Activated B cell treated with CpG ODN at 0.5 μM for 24 hours (primary cell): ENCODE data around the gene PPP1R1A. TPM values are rescaled to one million over a fixed set of nuclear protein-coding genes. Genes with fewer than 3 reads are reported as not detected.

Experiments used
- ATAC-seq: fragments of 200-7000 bp; cut with Tn5 transposase; one replicate; pipeline ENCODE4 v1.10.0; 2021; ENCODE audit warnings: low read depth, mild to moderate bottlenecking, moderate library complexity
- CTCF ChIA-PET: fragments of 350-600 bp; sonication (Branson Sonifier 250); formaldehyde crosslinking; loops from one replicate; lab custom pipeline; 2021; ENCODE audit warnings: antibody characterized with exemption; lab: Charles Lee
- POLR2A ChIA-PET: fragments of 350-600 bp; sonication (Branson Sonifier 250); formaldehyde crosslinking; loops from one replicate; lab custom pipeline; 2021; ENCODE audit warnings: antibody characterized with exemption; lab: Charles Lee
- DNase-seq: peaks from one replicate; pipeline ENCODE4 v3.0.0; 2022
- H3K27ac Mint-ChIP-seq: one replicate; pipeline ENCODE4 v1.8.0; 2020; ENCODE audit warnings: mixed read lengths
- H3K27me3 Mint-ChIP-seq: one replicate; pipeline ENCODE4 v1.8.0; 2021; ENCODE audit warnings: mixed read lengths
- H3K36me3 Mint-ChIP-seq: one replicate; pipeline ENCODE4 v1.8.0; 2021; ENCODE audit warnings: low read depth, mixed read lengths
- H3K4me1 Mint-ChIP-seq: one replicate; pipeline ENCODE4 v1.8.0; 2021; ENCODE audit warnings: mixed read lengths
- H3K4me3 Mint-ChIP-seq: one replicate; pipeline ENCODE4 v1.8.0; 2020; ENCODE audit warnings: mild to moderate bottlenecking, mixed read lengths
- H3K9me3 Mint-ChIP-seq: one replicate; pipeline ENCODE4 v1.8.0; 2020; ENCODE audit warnings: mixed read lengths
- intact Hi-C: fragments of 100-400 bp; cut with micrococcal nuclease; formaldehyde crosslinking; loops from one replicate; pipeline ENCODE4 v1.15.1; 2024
- total RNA-seq: library from RNA; stranded (reverse); gene quantifications from 2 replicates; pipeline ENCODE4 v1.2.3, GENCODE V29; 2022
- TF ChIP-seq, protein P1 (sequence below): fragments of 200-600 bp; IDR thresholded peaks from one replicate; pipeline ENCODE4 v1.8.0; 2022; ENCODE audit warnings: antibody characterized with exemption, mild to moderate bottlenecking

Gene PPP1R1A, protein sequence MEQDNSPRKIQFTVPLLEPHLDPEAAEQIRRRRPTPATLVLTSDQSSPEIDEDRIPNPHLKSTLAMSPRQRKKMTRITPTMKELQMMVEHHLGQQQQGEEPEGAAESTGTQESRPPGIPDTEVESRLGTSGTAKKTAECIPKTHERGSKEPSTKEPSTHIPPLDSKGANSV
- total RNA-seq = not detected in 2 replicates

DNA sequence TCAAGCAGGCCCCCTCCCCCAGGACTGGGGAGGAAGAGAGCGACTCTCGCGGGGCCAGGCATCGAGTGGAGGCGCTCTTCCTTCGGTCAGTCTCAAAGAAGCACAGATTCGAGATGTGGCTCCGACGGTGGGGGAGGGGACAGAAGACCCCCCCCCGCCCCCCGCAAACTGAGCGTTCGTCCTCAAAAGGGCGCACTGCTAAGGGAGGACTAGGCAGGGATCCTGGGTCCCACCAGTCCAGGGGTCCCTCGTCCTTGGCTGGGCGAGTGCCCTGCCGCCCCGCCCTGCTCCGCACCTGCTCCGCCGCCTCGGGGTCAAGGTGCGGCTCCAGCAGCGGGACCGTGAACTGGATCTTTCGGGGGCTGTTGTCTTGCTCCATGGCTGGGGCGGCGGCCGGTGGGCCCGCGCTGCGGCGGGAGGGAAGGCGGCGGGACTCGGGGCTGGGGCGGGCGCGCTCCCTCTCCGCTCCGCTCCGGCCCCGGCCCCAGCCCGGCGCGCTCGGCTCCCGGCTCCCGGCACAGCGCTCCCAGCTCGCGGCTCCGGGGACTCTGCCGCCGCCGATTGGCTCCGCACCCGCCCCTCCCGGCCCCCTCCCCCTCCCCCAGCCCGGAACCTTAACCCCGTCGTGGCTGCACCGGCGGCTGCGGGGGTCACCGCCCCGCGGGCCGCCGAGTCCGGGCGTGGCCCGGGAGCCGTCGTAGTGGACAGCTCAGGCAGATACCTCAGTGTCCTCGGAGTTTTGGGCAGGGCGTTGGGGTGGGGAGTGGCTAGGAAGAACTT is at the start of gene PPP1R1A:
TSS of gene PPP1R1A (minus strand) at position 550 of the 780 bp plus-strand sequence. CDS start at position 379, 171 bp downstream.
- H3K27me3 Mint-ChIP-seq = peaks cover 72% of the 10 kb centered on the region
- DNase-seq = no peak
- H3K27ac Mint-ChIP-seq = no peak within 1 kb of the TSS
- CTCF ChIA-PET = no interaction called here
- no peaks in the 10 kb centered on the region for H3K9me3 Mint-ChIP-seq
- peak within 1 kb of the TSS; percentile 6 for H3K4me3 Mint-ChIP-seq
- TF ChIP-seq, protein P1, sequence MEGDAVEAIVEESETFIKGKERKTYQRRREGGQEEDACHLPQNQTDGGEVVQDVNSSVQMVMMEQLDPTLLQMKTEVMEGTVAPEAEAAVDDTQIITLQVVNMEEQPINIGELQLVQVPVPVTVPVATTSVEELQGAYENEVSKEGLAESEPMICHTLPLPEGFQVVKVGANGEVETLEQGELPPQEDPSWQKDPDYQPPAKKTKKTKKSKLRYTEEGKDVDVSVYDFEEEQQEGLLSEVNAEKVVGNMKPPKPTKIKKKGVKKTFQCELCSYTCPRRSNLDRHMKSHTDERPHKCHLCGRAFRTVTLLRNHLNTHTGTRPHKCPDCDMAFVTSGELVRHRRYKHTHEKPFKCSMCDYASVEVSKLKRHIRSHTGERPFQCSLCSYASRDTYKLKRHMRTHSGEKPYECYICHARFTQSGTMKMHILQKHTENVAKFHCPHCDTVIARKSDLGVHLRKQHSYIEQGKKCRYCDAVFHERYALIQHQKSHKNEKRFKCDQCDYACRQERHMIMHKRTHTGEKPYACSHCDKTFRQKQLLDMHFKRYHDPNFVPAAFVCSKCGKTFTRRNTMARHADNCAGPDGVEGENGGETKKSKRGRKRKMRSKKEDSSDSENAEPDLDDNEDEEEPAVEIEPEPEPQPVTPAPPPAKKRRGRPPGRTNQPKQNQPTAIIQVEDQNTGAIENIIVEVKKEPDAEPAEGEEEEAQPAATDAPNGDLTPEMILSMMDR = no peak
- H3K36me3 Mint-ChIP-seq = no peaks in the 10 kb centered on the region
- intact Hi-C loops = no loop called here
- no peak for ATAC-seq
- peaks cover 7% of the 10 kb centered on the region for H3K4me1 Mint-ChIP-seq
- POLR2A ChIA-PET = no interaction called here

DNA sequence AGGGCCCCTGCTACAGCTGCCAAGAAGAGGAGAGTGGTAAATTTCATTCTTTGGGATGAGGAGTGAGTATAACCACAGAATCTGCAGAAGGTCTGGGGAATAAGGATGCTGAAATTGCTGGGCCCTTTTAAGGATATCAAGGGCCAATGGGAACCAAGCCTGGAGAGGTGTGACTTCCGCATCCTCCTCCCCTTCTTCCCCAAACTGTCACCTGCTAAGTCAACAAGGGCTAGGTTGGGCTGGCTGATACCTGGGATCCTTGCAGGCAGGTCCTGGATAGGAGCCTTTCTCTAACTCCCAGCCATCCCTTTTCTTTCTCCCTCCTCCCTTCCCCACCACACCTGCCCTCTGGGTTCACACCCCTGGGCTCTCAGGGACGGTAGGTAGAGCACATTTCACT is 46.3 kb upstream of the PPP1R1A start, which contains the start of gene LACRT:
TSS of gene LACRT (minus strand) at position 101 of the 400 bp plus-strand sequence. CDS start at position 47, 54 bp downstream.
- Mint-ChIP-seq H3K4me1 (no peaks in the 10 kb centered on the region), H3K27ac (no peak within 1 kb of the TSS), H3K4me3 (no peak within 1 kb of the TSS), H3K9me3 (no peaks in the 10 kb centered on the region), H3K27me3 (peaks cover 18% of the 10 kb centered on the region), H3K36me3 (no peaks in the 10 kb centered on the region)
- intact Hi-C loops = no loop called here
- TF ChIP-seq, protein P1 = no peak
- ATAC-seq (no peak), DNase-seq (no peak)
- POLR2A ChIA-PET = no interaction called here
- CTCF ChIA-PET = no interaction called here

DNA sequence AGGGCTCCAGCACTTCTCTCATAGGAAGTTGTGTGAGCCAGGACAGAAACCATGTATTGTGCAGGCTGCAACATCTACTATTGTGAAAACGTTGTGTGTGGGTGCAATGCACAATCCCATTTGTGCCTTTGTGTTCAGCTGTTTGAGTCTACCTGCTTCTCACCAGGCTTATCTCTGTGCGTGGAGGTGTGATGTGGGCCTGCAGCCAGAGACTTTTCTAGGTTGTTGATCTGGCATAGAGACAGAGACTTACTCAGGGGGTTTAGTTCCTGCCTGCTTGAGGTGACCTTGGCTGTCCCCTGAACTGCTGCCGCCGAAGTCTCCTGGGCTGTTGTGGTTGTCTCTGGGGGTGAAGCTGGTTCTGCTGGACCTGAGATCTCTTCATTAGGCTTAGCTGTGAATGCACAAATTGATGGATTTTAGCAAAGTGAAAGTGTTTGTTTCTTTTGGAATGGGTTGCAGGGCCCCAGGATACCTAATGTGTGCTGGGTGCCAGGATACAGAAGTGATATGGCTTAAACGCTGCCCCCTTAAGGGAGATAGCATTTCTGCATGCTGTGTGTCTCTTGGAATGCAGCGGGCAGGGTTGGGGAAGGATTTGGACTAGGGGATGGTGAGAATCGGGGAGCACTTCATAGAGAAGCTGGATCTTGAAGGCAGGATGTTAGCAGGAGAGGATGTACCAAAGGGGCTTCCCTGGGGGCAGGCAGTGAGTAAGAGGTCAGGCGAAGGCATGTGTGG is 43.7 kb upstream of the PPP1R1A start:
- CTCF ChIA-PET = no interaction called here
- no peak for DNase-seq

DNA sequence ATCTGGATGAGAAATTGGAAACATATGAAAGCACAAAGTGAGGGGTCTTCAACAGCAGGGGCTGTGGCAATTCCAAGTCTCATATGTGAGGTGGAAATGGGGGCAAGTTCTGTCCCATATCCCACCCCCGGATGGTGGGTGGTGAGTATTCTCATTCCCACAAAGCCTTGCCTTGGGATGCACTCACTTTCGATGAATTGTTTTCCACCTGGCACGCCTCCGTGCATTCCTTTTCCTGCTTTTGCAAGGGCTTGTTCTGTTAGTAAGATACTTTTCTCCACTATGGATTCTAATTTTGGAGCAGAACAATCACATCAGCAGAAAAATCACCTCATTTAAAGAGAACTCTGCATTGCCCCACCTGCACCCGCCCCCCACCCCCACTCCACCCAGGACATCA is 43.1 kb upstream of the PPP1R1A start:
- POLR2A ChIA-PET = no interaction called here
- CTCF ChIA-PET = no interaction called here
- intact Hi-C loops = no loop called here

More for the DNA sequence above, 43.7 kb upstream of the PPP1R1A start:
- Mint-ChIP-seq H3K27me3 (peaks cover 28% of the 10 kb centered on the region), H3K9me3 (peaks cover 7% of the 10 kb centered on the region), H3K4me3 (no peak overlapping the region), H3K36me3 (no peaks in the 10 kb centered on the region), H3K27ac (no peak overlapping the region), H3K4me1 (no peaks in the 10 kb centered on the region)
- ATAC-seq = no peak
- TF ChIP-seq, protein P1 = no peak
- POLR2A ChIA-PET = no interaction called here
- intact Hi-C loops = no loop called here

More for the DNA sequence above, 43.1 kb upstream of the PPP1R1A start:
- peaks cover 34% of the 10 kb centered on the region for H3K27me3 Mint-ChIP-seq
- no peak overlapping the region for H3K27ac Mint-ChIP-seq
- H3K36me3 Mint-ChIP-seq = no peaks in the 10 kb centered on the region
- H3K4me1 Mint-ChIP-seq = no peaks in the 10 kb centered on the region
- no peak overlapping the region for H3K4me3 Mint-ChIP-seq
- TF ChIP-seq, protein P1 = no peak
- ATAC-seq = no peak
- DNase-seq = no peak
- H3K9me3 Mint-ChIP-seq = peaks cover 10% of the 10 kb centered on the region
